Lower leg skin (tissue), 4 donors: Measurements from ENCODE around the gene GZMB. TPM values are rescaled to one million over a fixed set of nuclear protein-coding genes. Genes with fewer than 3 reads are reported as not detected.
"Not testable (repeated sequence)": the region's sequence is repeated elsewhere in the genome, so short reads cannot be mapped to it uniquely, and the experiment has no call there.

Experiments used
- DNase-seq, 2 donors: peaks; one replicate each; pipeline ENCODE4 v3.0.0-alpha.2; 2019; ENCODE audit warnings: low spot score in 2 of 2
- H3K4me3 ChIP-seq: fragments of 200-600 bp; sonication (generic); 2 replicates; pipeline ENCODE4 v1.5.1; 2017; ENCODE audit warnings: mild to moderate bottlenecking, low read depth; ENCODE audit not compliant: poor library complexity, severe bottlenecking
- POLR2A ChIP-seq, 2 donors: fragments of 450-650 bp; IDR thresholded peaks; one replicate each; pipeline ENCODE4 v1.6.1; 2016 to 2017; ENCODE audit warnings: antibody characterized with exemption in 2 of 2, mild to moderate bottlenecking in 1 of 2, moderate library complexity in 1 of 2
- WGBS, 2 donors: methylation state at CpG; one replicate each; pipeline ENCODE4 v1.1.5; 2018; 5-methylcytosine and 5-hydroxymethylcytosine counted together
- intact Hi-C: fragments of 100-400 bp; cut with DNase I; formaldehyde crosslinking; loops from one replicate; pipeline ENCODE4 v1.15.0; 2023; ENCODE audit warnings: low total_unique reads
- total RNA-seq, 4 donors: library from RNA; depleted of rRNA; stranded (reverse); fragments of >200 nt; gene quantifications; one replicate each; pipeline ENCODE4 v1.1.0, GENCODE V29; 2016
- TF ChIP-seq, protein P1 (sequence below), 3 donors: fragments of 450-650 bp; IDR thresholded peaks; one replicate each; pipeline ENCODE4 v1.5.1; 2016; ENCODE audit warnings: antibody characterized with exemption in 3 of 3, mild to moderate bottlenecking in 3 of 3, moderate library complexity in 2 of 3

The GZMB gene
- total RNA-seq, 4 donors from 2014 or later: 0.75 to 1.0 TPM; not detected in 2

DNA sequence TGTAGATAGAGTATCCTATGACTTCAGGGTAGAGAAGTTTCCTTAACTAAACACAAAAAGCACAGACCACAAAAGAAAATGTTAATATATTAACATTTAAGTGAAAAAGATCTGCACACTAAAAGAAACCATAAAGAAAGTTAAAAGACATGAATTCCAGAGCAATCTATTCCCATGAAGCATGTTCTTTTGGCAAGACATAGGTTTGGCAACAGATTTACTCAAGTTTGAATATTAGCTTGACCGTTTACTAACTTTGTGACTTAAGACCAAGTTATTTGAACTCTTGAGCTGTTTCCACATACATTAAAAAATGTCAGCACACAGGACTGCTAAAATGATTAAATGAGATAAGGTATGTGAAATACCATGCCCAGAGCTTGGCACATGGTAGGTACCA is 35.7 kb upstream of the GZMB start:
- no peak for DNase-seq
- TF ChIP-seq, protein P1, sequence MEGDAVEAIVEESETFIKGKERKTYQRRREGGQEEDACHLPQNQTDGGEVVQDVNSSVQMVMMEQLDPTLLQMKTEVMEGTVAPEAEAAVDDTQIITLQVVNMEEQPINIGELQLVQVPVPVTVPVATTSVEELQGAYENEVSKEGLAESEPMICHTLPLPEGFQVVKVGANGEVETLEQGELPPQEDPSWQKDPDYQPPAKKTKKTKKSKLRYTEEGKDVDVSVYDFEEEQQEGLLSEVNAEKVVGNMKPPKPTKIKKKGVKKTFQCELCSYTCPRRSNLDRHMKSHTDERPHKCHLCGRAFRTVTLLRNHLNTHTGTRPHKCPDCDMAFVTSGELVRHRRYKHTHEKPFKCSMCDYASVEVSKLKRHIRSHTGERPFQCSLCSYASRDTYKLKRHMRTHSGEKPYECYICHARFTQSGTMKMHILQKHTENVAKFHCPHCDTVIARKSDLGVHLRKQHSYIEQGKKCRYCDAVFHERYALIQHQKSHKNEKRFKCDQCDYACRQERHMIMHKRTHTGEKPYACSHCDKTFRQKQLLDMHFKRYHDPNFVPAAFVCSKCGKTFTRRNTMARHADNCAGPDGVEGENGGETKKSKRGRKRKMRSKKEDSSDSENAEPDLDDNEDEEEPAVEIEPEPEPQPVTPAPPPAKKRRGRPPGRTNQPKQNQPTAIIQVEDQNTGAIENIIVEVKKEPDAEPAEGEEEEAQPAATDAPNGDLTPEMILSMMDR (IDR thresholded peaks at IDR 0.05): no peak
- no peak for TF ChIP-seq POLR2A (IDR thresholded peaks at IDR 0.05)
- 60 to 61% methylated on average over 1 of the region's 1 CpG for WGBS, 2 donors
- no peak overlapping the region for H3K4me3 ChIP-seq
- intact Hi-C loops: no loop called here

DNA sequence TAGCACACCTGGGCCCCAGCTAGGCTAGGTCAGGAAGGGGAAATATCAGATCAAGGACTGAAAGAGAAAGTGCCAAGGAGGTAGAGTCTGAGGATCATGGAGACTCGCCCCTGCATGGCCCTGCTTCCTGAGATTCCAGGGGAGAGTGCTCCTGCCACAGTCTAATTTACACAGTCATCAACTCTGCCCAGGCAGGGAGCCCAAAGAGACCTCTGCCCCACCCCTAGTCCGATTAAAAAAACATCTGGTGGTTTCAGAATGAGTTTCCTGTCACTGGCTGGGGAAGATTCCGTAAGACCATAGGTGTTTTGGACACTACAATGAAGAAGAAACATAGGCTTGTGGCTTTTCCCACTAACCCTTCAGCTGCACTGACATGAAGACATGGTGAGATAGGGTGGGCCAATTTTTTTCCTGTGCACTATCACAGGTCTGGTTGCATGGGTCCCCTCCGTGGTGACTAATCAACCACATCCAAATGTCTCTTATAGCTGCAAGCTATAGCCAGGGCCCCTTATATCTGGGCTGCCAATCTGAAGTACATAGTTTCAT is 31.5 kb upstream of the GZMB start:
- WGBS, 2 donors: 45 to 51% methylated on average over 4 of the region's 4 CpGs
- no peak overlapping the region for H3K4me3 ChIP-seq
- DNase-seq: no peak
- TF ChIP-seq, protein P1 (IDR thresholded peaks at IDR 0.05): no peak
- TF ChIP-seq POLR2A (IDR thresholded peaks at IDR 0.05): no peak
- intact Hi-C loops: no loop called here

DNA sequence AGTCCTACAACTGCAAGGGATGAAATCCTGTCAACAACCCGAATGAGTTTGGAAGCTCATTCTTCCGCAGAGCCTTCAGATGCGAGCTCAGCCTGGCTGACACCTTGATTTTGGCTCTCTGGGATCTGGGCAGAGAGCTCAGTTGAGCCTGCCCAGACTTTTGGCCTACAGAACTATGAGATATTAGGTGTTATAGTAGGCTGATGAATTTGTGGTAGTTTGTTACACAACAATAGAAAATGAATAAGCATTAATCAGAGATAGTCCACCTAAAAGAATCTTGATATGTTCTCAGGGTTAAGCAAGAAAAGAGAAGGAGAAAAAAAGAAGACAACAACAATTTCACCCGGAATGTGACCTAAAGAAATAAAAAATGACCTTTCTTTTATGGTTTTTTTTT is 30.4 kb upstream of the GZMB start:
- no peak overlapping the region for H3K4me3 ChIP-seq
- TF ChIP-seq, protein P1 (IDR thresholded peaks at IDR 0.05): no peak
- TF ChIP-seq POLR2A (IDR thresholded peaks at IDR 0.05): no peak
- 83 to 94% methylated on average over 4 of the region's 4 CpGs for WGBS, 2 donors
- no peak for DNase-seq
- intact Hi-C loops: no loop called here

DNA sequence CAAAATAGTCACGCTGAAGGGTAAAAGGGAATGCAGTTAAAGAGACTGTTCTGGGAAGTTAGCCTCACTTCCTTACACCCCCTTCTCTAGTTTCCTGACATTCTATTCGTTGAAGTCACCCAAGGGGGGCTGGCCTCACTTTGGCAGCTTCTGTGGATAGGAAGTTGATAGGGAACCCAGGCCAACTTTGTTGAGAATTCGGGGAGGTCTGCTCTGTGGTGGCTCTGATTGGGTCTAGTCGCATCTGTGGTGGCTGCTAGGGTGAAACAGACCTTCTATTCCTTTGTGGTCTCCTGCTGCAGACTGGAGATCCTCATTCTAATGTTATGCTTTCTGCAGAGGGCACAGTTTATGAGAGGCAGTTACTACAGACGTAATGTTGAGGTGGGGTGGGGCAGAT is 28.8 kb upstream of the GZMB start:
- DNase-seq: no peak
- TF ChIP-seq, protein P1 (IDR thresholded peaks at IDR 0.05): no peak
- TF ChIP-seq POLR2A (IDR thresholded peaks at IDR 0.05): no peak
- 54 to 55% methylated on average over 5 of the region's 5 CpGs for WGBS, 2 donors
- intact Hi-C loops: no loop called here
- H3K4me3 ChIP-seq: no peak overlapping the region

DNA sequence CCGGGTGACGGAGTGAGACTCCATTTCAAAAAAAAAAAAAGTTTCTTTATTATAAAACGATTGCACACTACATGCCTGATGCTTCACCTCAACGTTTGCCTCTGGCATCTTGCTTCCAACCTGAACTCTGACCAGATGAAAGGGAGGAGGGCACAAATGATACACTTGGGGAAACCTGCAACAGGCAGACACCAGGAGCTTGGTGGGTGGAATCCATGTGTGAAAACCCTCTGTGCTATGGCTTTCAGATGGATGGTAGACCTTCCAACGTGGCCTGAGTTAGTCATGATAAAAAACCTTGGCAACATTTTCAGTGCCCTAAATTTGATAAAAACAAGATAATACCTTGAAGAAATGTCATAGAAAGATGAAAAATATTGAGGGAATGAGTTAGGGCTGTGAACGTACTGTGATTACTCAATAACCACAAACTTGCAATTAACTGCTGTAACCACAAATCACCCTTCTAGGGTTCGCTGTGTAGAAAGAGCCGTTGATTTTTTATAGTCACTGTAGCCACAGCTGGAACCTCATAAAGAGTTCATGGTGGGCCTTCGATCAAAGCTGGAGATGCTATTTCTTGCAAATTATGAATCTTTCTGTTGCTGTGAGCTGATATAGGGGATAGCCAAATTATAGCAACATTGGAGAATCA is 26.1 kb upstream of the GZMB start:
- TF ChIP-seq, protein P1 (IDR thresholded peaks at IDR 0.05): no peak
- TF ChIP-seq POLR2A (IDR thresholded peaks at IDR 0.05): no peak
- H3K4me3 ChIP-seq: no peak overlapping the region
- intact Hi-C loops: no loop called here
- DNase-seq: no peak
- WGBS, 2 donors: 60 to 64% methylated on average over 9 of the region's 9 CpGs

DNA sequence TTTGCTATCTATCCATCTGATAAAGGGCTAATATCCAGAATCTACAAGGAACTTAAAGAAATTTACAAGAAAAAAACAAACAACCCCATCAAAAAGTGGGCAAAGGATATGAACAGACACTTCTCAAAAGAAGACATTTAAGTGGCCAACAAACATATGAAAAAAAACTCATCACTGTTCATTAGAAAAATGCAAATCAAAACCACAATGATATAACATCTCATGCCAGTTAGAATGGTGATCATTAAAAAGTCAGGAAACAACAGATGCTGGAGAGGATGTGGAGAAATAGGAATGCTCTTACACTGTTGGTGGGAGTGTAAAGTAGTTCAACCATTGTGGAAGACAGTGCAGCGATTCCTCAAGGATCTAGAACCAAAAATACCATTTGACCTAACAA is 14.4 kb upstream of the GZMB start:
- intact Hi-C loops, DNase-seq, H3K4me3 ChIP-seq: not testable (repeated sequence)
- WGBS, 2 donors: 59 to 70% methylated on average over 1 of the region's 1 CpG
